Metanephros (tissue), 1 donor: ENCODE results near the gene RPS10. TPM values are rescaled to one million over a fixed set of nuclear protein-coding genes. Genes with fewer than 3 reads are reported as not detected.

Experiments used
- total RNA-seq: library from RNA; depleted of rRNA; stranded (reverse); fragments of >200 nt; gene quantifications from one replicate; pipeline ENCODE4 v1.2.3, GENCODE V29; 2014

Gene RPS10
- 2,003 TPM for total RNA-seq

DNA sequence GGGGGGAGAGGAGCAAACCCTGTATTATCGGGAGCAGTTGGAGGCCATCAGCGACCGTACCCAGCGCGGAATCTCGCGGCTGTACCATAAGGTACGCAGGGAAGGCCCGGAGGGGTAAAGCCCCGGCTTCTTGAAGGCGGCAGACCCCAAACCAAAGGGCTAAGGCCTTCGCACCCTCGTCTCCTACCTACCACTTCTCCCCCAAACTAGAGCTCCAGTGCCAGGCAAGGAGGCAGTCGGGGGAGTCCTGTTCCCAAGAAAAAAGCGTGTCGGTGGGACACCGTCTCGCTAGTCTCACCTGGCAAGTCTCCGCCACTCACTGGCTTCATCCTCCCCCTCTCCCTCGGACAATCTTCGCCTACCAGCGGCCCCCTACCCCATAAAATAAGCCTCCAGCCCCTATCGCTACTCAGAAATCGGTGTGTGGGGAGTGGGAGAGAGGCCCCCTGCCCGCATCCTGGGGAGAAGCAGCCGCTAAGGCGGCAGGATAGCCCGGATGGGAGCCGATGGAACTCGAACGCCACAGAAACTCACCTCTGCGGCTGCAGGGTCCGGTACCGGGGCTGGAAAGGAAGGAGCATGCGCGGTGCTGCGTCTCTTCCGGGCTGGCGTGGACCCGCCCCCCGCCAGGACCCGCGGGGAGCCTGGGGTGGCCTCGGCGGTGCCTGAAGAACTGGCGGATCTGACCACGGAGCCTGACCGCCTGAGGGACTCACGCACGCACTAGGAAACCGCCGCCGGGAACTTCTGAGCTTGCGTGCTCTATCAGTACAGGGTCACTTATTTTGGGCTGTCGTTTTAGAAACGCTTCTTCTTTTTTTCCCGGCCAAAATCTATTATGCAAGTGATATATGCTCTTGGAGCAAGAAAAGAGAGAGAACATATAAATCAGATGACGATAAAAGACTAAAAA, at the start of gene RPS10:
Gene RPS10 (minus strand): TSS at position 572 of the 913 bp plus-strand sequence. CDS start 848 bp downstream, outside the sequence.

DNA sequence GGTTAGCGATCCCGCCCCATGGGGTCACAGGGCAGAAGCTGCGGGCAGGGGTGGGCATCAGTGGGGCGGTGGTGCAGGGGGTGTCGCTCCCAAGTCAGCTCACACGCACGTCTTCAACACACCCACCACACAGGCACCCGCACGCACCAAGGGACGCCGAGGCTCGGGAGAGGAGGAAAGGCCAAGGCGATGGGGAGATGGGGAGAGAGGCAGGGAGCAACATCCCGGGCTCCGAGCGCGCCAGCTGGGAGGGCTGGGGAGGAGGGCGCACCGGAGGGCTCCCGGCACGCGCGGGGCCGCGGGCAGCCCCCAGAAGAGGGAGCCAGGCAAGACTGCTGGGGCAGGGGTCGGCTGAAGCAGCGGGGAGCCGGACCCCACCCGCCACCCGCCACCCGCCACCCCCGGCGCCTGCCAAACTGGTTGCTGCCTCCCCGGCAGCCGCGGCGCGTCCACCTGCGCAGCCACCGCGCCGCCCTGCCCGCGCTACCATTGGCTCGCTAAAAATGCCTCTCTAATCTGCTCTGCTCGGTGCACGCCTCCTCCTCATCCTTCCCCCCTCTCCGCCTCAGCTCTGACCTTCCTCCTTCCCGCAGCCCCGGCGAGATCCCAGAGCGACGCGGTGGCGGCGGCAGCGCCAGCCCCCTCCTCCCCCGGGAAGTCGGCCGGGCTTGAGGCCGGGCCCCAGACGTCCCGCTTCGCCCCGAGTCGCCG, 39.8 kb upstream of the RPS10 start, which contains the start of gene PACSIN1:
Gene PACSIN1 (plus strand): TSS at position 546 of the 711 bp plus-strand sequence. CDS start 60,230 bp downstream, outside the sequence.

GRCh38 chr6:34392497-34393190, 33.2 kb downstream of the RPS10 start, which contains the start of gene NUDT3:
Gene NUDT3, minus strand, starts transcription at chr6:34392669. Its CDS starts 307 bp downstream, at chr6:34392362.

Other genes with a start within 250 kb of the RPS10 start
- 50.6 TPM for gene HMGA1, start 189.2 kb downstream of the RPS10 start, total RNA-seq
- 10.0 TPM for gene SMIM29, start 177.1 kb downstream of the RPS10 start, total RNA-seq
- 47.9 TPM for gene NUDT3, start 33.4 kb downstream of the RPS10 start, total RNA-seq
- gene PACSIN1, start 40.0 kb upstream of the RPS10 start, total RNA-seq: 0.29 TPM
- 0.18 TPM for gene SPDEF, start 130.3 kb upstream of the RPS10 start, total RNA-seq